GM12892 (cell line): ENCODE measurements around the gene TFB1M.

Source experiments
- POLR2A ChIP-seq: IDR thresholded peaks from 2 replicates; pipeline ENCODE4 v1.6.1; 2011; ENCODE audit warnings: low read depth, low read length, control low read depth
- POLR2AphosphoS5 ChIP-seq: IDR thresholded peaks from 2 replicates; pipeline ENCODE4 v1.6.1; 2011; ENCODE audit warnings: low read depth, low read length, control low read depth
- TAF1 ChIP-seq: IDR thresholded peaks from 2 replicates; pipeline ENCODE4 v1.6.1; 2011; ENCODE audit warnings: low read depth, mild to moderate bottlenecking, control low read depth, low read length, borderline replicate concordance

GRCh38 chr6:155260686-155261085 lies 53.6 kb downstream of the TFB1M start:
- TF ChIP-seq TAF1: no peak
- no peak for TF ChIP-seq POLR2A
- TF ChIP-seq POLR2AphosphoS5: no peak
